ENCODE results near the gene PTN.

PTN gene

GRCh38 chr7:137343281-137343841 is at the start of gene PTN:
PTN (minus strand) TSS chr7:137343733; CDS start chr7:137254973, 88,760 bp downstream.
- H3K27me3 ChIP-seq (ENCODE audit: control insufficient read depth, low read length) = no peaks in the 10 kb centered on the region
- no peak within 1 kb of the TSS for H3K4me2 ChIP-seq (ENCODE audit: low read length)
- no peak within 1 kb of the TSS for H3K4me3 ChIP-seq (ENCODE audit: low read length)
- no peaks in the 10 kb centered on the region for H3K9me2 ChIP-seq (replicated peaks; ENCODE audit: control insufficient read depth, low read length)
- H3K27ac ChIP-seq (ENCODE audit: low read depth, low read length) = no peak within 1 kb of the TSS
- no peak for TF ChIP-seq EZH2phosphoT487 (IDR thresholded peaks at IDR 0.05; ENCODE audit: borderline replicate concordance, low read length)
- TF ChIP-seq CTCF (IDR thresholded peaks at IDR 0.05; ENCODE audit: low read depth, low read length, poor library complexity, severe bottlenecking) = no peak
- no peaks in the 10 kb centered on the region for H3K4me1 ChIP-seq (ENCODE audit: control insufficient read depth, low read length)
- H3F3A ChIP-seq (ENCODE audit: control insufficient read depth, insufficient read depth) = no peaks in the 10 kb centered on the region
- H3K79me2 ChIP-seq (ENCODE audit: control insufficient read depth, low read length) = no peaks in the 10 kb centered on the region
- H3K9me3 ChIP-seq (ENCODE audit: control insufficient read depth, insufficient read depth, low read length) = no peaks in the 10 kb centered on the region
- H4K20me1 ChIP-seq (ENCODE audit: control insufficient read depth, insufficient read depth, low read depth, low read length) = no peaks in the 10 kb centered on the region
- no peaks in the 10 kb centered on the region for H3K36me3 ChIP-seq (ENCODE audit: control insufficient read depth, low read length)

- Histone ChIP-seq H3K9me3 (ENCODE audit: control insufficient read depth, insufficient read depth, low read length) (no peaks in the 10 kb centered on the region), H3K79me2 (ENCODE audit: control insufficient read depth, low read length) (no peaks in the 10 kb centered on the region), H3F3A (ENCODE audit: control insufficient read depth, insufficient read depth) (no peaks in the 10 kb centered on the region), H3K4me3 (ENCODE audit: low read length) (no peak overlapping the region), H4K20me1 (ENCODE audit: control insufficient read depth, insufficient read depth, low read depth, low read length) (no peaks in the 10 kb centered on the region), H3K4me1 (ENCODE audit: control insufficient read depth, low read length) (no peaks in the 10 kb centered on the region), H3K36me3 (ENCODE audit: control insufficient read depth, low read length) (no peaks in the 10 kb centered on the region), H3K9me2 (replicated peaks; ENCODE audit: control insufficient read depth, low read length) (no peaks in the 10 kb centered on the region), H3K27me3 (ENCODE audit: control insufficient read depth, low read length) (no peaks in the 10 kb centered on the region), H3K4me2 (ENCODE audit: low read length) (no peak overlapping the region), H3K27ac (ENCODE audit: low read depth, low read length) (no peak overlapping the region)
- TF ChIP-seq EZH2phosphoT487 (IDR thresholded peaks at IDR 0.05; ENCODE audit: borderline replicate concordance, low read length) (no peak), CTCF (IDR thresholded peaks at IDR 0.05; ENCODE audit: low read depth, low read length, poor library complexity, severe bottlenecking) (no peak)
These were observed 46.5 kb upstream of the PTN start for GRCh38 chr7:137390076-137390475.

- H3K4me2 ChIP-seq (ENCODE audit: low read length) = no peak overlapping the region
- H3K4me1 ChIP-seq (ENCODE audit: control insufficient read depth, low read length) = no peaks in the 10 kb centered on the region
- no peaks in the 10 kb centered on the region for H4K20me1 ChIP-seq (ENCODE audit: control insufficient read depth, insufficient read depth, low read depth, low read length)
- no peaks in the 10 kb centered on the region for H3F3A ChIP-seq (ENCODE audit: control insufficient read depth, insufficient read depth)
- no peak overlapping the region for H3K4me3 ChIP-seq (ENCODE audit: low read length)
- no peaks in the 10 kb centered on the region for H3K36me3 ChIP-seq (ENCODE audit: control insufficient read depth, low read length)
- no peak overlapping the region for H3K27ac ChIP-seq (ENCODE audit: low read depth, low read length)
- H3K9me3 ChIP-seq (ENCODE audit: control insufficient read depth, insufficient read depth, low read length) = no peaks in the 10 kb centered on the region
- H3K79me2 ChIP-seq (ENCODE audit: control insufficient read depth, low read length) = no peaks in the 10 kb centered on the region
- H3K27me3 ChIP-seq (ENCODE audit: control insufficient read depth, low read length) = no peaks in the 10 kb centered on the region
- TF ChIP-seq CTCF (IDR thresholded peaks at IDR 0.05; ENCODE audit: low read depth, low read length, poor library complexity, severe bottlenecking) (no peak), EZH2phosphoT487 (IDR thresholded peaks at IDR 0.05; ENCODE audit: borderline replicate concordance, low read length) (no peak)
- H3K9me2 ChIP-seq (replicated peaks; ENCODE audit: control insufficient read depth, low read length) = no peaks in the 10 kb centered on the region; the same call in 1 of the 2 replicates
These were observed 45.4 kb upstream of the PTN start for GRCh38 chr7:137388916-137389315.
